ENCODE data around the gene BMP8B.
A peak's percentile ranks its signal among the peaks of the same experiment; 100 is the strongest.
"Not testable (repeated sequence)": the region's sequence is repeated elsewhere in the genome, so short reads cannot be mapped to it uniquely, and the experiment has no call there.

The BMP8B gene

DNA sequence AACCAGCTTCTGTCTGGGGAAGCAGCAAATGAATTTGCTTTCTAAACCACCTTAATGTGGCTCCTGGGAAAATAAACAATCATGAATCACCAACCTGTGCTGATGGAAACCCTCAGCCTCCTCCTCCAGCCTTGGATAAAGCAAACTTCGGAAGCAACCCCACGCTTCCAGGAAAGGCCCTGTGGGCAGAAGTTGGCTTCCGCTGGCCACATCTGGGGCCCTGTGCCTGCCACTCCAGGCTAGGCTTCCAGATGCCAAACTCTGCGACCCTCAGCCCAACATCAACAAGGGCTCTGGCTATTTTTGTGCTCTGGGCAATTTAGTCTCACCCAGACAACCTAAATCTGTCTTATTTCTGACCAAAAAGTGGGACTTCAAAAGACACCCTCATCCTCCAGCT, 11.4 kb downstream of the BMP8B start:
- no peak for ATAC-seq

GRCh38 chr1:39776886-39777285, 11.8 kb downstream of the BMP8B start:
- ATAC-seq: no peak

DNA sequence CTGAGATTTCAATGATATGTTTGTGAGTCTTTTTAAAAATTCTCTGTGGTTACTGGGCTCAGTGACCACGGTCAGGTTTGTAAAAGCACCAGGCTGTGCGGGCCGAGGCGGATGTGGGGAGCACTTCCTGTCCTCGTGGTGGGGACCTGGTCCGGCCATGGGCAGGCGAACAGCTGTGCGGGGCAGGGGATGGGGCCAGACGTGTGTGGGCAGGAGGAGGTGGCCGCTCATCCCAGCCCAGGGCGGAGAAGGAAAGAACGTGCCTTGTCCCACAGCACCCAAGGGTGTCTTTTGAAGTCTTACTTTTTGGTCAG, 12.3 kb downstream of the BMP8B start:
- ATAC-seq: no peak

- not testable (repeated sequence) for ATAC-seq
These were observed 12.8 kb downstream of the BMP8B start for GRCh38 chr1:39775676-39776399.

- ATAC-seq: not testable (repeated sequence)
These were observed 13.5 kb downstream of the BMP8B start for GRCh38 chr1:39775141-39775540.

DNA sequence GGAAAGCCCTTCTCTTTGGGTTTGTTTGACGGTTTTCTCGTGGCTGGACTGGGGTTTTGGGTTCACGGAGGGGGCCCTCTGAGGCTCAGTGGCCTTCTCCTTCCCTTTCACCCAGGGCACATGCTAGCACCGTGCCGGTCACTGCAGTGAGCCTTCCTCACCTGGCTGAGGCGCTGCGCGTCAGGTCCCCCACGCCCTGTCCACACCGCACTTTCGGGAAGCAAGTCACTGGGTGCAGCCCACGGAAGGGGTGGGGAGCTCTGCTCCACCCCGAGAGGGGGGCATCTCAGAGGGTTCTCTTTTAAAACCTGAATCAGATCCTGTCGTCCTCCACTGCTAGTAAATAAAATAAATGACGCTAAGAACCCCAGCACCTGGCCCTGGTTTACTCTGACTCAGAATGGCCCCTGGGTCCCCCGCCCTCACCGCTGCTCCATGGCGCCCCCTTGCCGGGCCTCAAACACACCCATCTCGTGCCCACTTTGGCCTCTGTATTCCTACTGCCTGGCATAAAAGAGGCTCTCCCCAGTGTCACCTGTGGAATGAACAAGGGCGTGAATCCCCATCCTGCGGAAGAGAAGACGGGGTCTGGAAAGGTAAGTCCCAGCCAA, 15.2 kb downstream of the BMP8B start:
- ATAC-seq: peak in 1 of 2 donors; percentile 32

DNA sequence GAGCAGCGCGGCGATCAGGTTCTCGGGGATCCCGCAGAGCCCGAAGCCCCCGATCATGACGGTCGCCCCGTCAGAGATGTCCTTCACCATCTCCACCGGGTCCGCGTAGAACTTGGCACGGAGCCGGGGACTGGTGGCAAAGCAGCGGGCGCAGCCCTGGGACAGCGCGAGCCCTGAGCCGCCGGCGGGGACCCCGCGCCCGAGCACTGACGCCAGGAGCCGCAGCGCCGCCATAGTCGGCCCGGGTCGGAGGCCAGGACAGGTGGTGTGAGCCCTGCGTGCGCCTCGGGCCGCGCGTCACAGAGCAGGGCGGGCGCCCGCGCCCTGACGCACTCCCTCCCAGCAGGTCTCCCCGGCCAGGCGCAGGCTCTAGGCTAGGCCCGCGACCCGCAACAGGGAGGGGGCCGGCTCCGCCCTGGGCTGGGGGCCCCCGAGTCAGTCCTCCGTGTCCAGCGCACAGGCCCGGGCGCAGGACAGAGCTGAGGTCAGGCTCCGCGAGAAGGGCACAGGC, 17.6 kb downstream of the BMP8B start, which contains the start of gene OXCT2:
OXCT2 (minus strand) TSS at position 327 of the 511 bp plus-strand sequence; CDS start at position 234, 93 bp downstream.
- ATAC-seq: peak; percentile 37 to 70

- ATAC-seq: peak; percentile 42 to 59
These were observed 18.3 kb downstream of the BMP8B start for GRCh38 chr1:39770100-39771021.

GRCh38 chr1:39769502-39769901, 19.2 kb downstream of the BMP8B start:
- ATAC-seq: not testable (repeated sequence)

DNA sequence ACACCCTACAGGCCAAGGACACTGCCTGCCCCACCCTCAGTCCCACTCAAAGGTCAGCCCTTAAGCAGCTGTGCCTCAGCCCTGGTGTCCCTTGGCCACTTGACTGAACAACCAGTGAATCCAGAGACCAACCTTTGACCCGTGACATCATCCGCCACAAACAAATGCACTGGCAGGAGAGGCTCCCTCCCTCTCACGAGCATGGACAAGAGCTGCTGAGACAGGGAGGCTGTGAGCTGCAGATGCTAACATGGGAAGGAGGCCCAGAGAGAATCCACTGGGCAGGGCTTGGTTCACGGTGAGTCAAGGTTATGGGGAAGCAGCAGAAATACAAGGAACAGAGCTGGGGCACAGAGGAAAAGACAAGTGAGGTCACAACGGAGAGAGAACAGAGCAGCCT, 22.2 kb downstream of the BMP8B start:
- ATAC-seq: not testable (repeated sequence)

DNA sequence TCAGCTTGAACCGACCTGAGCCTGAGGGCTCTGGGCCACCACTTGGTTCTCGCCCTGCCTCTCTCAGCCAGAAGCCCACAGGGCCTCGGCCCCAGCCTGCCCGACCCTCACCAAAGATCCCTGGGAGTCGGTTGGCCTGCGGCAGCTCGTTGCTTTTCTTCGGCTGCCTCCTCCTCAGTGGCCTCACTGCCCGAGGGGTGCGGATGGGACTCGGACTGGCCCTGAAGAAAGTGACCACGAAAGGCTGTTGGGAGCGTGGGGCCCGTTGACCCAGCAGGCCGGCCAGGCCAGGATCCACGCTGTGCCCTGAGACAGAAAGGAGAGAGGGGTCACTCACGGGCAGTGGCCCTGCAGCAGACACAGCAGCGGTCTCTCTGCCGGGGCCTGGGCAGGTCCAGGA, 24.2 kb downstream of the BMP8B start:
- ATAC-seq: not testable (repeated sequence)

GRCh38 chr1:39763619-39764374, 24.9 kb downstream of the BMP8B start:
- not testable (repeated sequence) for ATAC-seq

GRCh38 chr1:39762550-39763540, 25.8 kb downstream of the BMP8B start:
- ATAC-seq: no peak

- no peak for ATAC-seq
These were observed 27.0 kb downstream of the BMP8B start for GRCh38 chr1:39761557-39762260.

GRCh38 chr1:39761016-39761415, 27.6 kb downstream of the BMP8B start:
- no peak for ATAC-seq

GRCh38 chr1:39760074-39761008, 28.3 kb downstream of the BMP8B start:
- ATAC-seq: no peak

DNA sequence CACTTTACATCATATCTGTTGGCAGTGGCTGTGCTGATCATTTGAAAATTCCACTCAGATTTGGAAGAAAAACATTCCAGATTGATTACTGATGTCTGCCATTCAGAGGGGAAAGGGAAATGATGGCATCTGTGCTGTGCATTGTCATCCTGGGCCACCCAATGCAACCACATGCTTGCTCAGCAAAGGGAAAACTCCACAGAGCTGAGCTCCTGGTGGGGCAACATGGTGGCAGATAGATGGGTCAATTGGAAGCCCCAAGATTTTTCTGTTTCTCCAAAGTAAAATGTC, 29.3 kb downstream of the BMP8B start:
- no peak for ATAC-seq

DNA sequence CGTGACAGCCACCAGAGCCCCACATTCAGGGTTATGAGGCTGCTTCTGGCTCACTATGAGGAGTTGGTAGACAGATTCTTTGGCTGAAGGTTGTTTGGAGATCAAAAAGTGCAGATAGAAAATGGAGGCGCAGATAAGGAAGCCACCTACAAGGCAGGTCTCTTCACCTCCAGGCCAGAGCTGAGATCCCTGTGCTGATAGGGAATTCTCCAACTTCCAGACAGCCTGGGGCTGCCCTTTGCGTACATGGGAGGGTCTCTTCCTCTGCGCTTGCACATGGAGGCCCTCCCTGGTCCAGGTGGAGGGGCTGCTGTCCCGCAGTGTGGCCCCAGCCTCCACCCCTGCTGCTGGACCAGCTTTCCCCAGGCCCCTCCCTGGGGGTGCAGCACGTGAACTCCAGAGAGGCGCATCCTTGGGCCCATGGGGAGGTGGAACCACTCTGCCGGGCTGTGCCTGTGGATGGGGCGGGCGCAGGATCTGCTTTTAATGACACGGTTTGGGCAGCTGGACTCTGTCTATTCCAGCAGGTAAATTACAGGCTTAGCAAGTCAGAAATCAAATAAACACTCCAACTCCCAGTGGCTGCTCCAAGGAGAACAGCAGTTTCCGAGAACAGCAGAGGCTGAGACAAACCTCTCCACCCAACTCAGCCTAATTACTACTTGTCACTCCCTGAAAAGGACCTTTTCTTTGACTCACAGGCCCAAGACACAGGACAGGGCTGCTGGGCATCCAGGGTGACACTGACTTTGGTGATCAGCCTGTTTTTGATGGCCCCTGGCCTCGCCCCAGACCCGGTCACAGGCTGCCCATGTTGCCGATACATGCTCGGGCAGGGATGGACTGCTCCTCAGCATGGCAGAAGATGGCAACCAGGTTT, 29.9 kb downstream of the BMP8B start:
- ATAC-seq: no peak
